H1 (cell line): ENCODE data around the gene SPINT1. TPM values are rescaled to one million over a fixed set of nuclear protein-coding genes. Genes with fewer than 3 reads are reported as not detected.

ENCODE experiments used
- CTCF ChIA-PET: fragments of 300-600 bp; sonication (Branson Sonifier 250); formaldehyde crosslinking; loops from one replicate; lab custom pipeline; 2021; ENCODE audit not compliant: partially characterized antibody; lab: Charles Lee
- POLR2A ChIA-PET: fragments of 300-600 bp; sonication (Branson Sonifier 250); formaldehyde crosslinking; loops from one replicate; lab custom pipeline; 2021; ENCODE audit warnings: inconsistent platforms; ENCODE audit not compliant: partially characterized antibody; lab: Charles Lee
- DNase-seq, 2 experiments: peaks; one replicate each; pipeline versions ENCODE4 v3.0.0 to v3.0.0-alpha.2; 2010 to 2022; ENCODE audit warnings: low spot score in 2 of 2, low read depth in 1 of 2, mixed read lengths in 1 of 2
- FAIRE-seq: peaks from 2 replicates; lab custom pipeline; 2011; peaks lifted over from hg19 to GRCh38; lab: Jason Lieb, UNC
- H2AFZ ChIP-seq: 2 replicates; pipeline ENCODE4 v1.8.1; 2012; ENCODE audit warnings: low read length, inconsistent platforms
- H2AK5ac ChIP-seq: 2 replicates; pipeline ENCODE4 v1.6.1; 2013; ENCODE audit warnings: low read depth, low read length
- H2BK120ac ChIP-seq: replicated peaks from 2 replicates; pipeline ENCODE3; 2013; ENCODE audit warnings: low read depth, low read length, inconsistent platforms
- H2BK12ac ChIP-seq: 2 replicates; pipeline ENCODE4 v1.6.1; 2013; ENCODE audit warnings: low read depth, low read length
- H2BK15ac ChIP-seq: 2 replicates; pipeline ENCODE4 v1.6.1; 2013; ENCODE audit warnings: low read length
- H2BK20ac ChIP-seq: 2 replicates; pipeline ENCODE4 v1.6.1; 2013; ENCODE audit warnings: low read length
- H2BK5ac ChIP-seq: 2 replicates; pipeline ENCODE4 v1.6.1; 2013; ENCODE audit warnings: low read depth, low read length
- H3K14ac ChIP-seq: 2 replicates; pipeline ENCODE4 v1.6.1; 2013; ENCODE audit warnings: inconsistent platforms; ENCODE audit not compliant: insufficient read length
- H3K18ac ChIP-seq: 2 replicates; pipeline ENCODE4 v1.6.1; 2013; ENCODE audit warnings: low read length; ENCODE audit errors: extremely low read depth
- H3K23ac ChIP-seq: 2 replicates; pipeline ENCODE4 v1.6.1; 2013; ENCODE audit warnings: inconsistent platforms; ENCODE audit not compliant: insufficient read length
- H3K23me2 ChIP-seq: 2 replicates; pipeline ENCODE4 v1.6.1; 2013; ENCODE audit warnings: low read depth, low read length
- H3K27ac ChIP-seq: 2 replicates; pipeline ENCODE4 v1.6.1; 2011; ENCODE audit warnings: low read depth, low read length, inconsistent platforms
- H3K27me3 ChIP-seq, 4 experiments: replicated peaks in 1 of 4; 1 replicate in 1 of 4; 2 replicates in 3 of 4; pipeline versions ENCODE4 v1.6.1 to v1.8.1; 2011 to 2013; ENCODE audit warnings: low read length in 3 of 4, mild to moderate bottlenecking in 3 of 4, inconsistent platforms in 2 of 4, mixed read lengths in 2 of 4, moderate library complexity in 1 of 4; ENCODE audit not compliant: control insufficient read depth in 3 of 4, insufficient read depth in 3 of 4; ENCODE audit errors: extremely low read depth in 1 of 4
- H3K36me3 ChIP-seq, 4 experiments: 2 replicates each; pipeline versions ENCODE4 v1.6.1 to v1.8.1; 2011 to 2013; ENCODE audit warnings: mild to moderate bottlenecking in 4 of 4, low read length in 3 of 4, moderate library complexity in 2 of 4, control low read depth in 1 of 4, inconsistent platforms in 1 of 4; ENCODE audit not compliant: insufficient read depth in 4 of 4, control insufficient read depth in 2 of 4
- H3K4ac ChIP-seq: replicated peaks from 2 replicates; pipeline ENCODE3; 2013; ENCODE audit warnings: low read length, low read depth, mixed read lengths, inconsistent platforms; ENCODE audit not compliant: insufficient read length
- H3K4me1 ChIP-seq, 4 experiments: replicated peaks in 1 of 4; 1 replicate in 1 of 4; 2 replicates in 3 of 4; pipeline versions ENCODE4 v1.6.1 to v1.8.1; 2011 to 2013; ENCODE audit warnings: low read length in 3 of 4, inconsistent platforms in 2 of 4, mixed read lengths in 1 of 4; ENCODE audit not compliant: insufficient read depth in 4 of 4, control insufficient read depth in 3 of 4
- H3K4me2 ChIP-seq, 2 experiments: 2 replicates each; pipeline versions ENCODE4 v1.6.1 to v1.8.1; 2011 to 2013; ENCODE audit warnings: low read depth in 2 of 2, low read length in 2 of 2, control low read depth in 1 of 2, inconsistent platforms in 1 of 2, mild to moderate bottlenecking in 1 of 2; ENCODE audit not compliant: insufficient read depth in 1 of 2
- H3K4me3 ChIP-seq, 4 experiments: fragments of 200-600, 300-600 bp in 1 of 4; sonication (generic), shearing (Covaris generic), sonication (Bioruptor Twin) in 1 of 4; 2 replicates each; pipeline versions ENCODE4 v1.5.1 to v1.8.1; 2011 to 2016; ENCODE audit warnings: low read length in 4 of 4, low read depth in 3 of 4, control low read depth in 2 of 4, inconsistent platforms in 2 of 4, mild to moderate bottlenecking in 2 of 4, mixed read lengths in 1 of 4, moderate library complexity in 1 of 4; ENCODE audit not compliant: insufficient read depth in 2 of 4; ENCODE audit errors: extremely low read depth in 1 of 4
- H3K56ac ChIP-seq: replicated peaks from 2 replicates; pipeline ENCODE3; 2013; ENCODE audit warnings: low read depth, mild to moderate bottlenecking, mixed read lengths, low read length, inconsistent platforms; ENCODE audit not compliant: insufficient read length
- H3K79me1 ChIP-seq: 2 replicates; pipeline ENCODE4 v1.6.1; 2013; ENCODE audit warnings: low read depth, low read length, control low read depth
- H3K79me2 ChIP-seq, 2 experiments: 2 replicates each; pipeline versions ENCODE4 v1.6.1 to v1.8.1; 2012 to 2013; ENCODE audit warnings: low read length in 2 of 2, mild to moderate bottlenecking in 2 of 2, inconsistent platforms in 1 of 2; ENCODE audit not compliant: insufficient read depth in 2 of 2, control insufficient read depth in 1 of 2
- H3K9ac ChIP-seq, 4 experiments: replicated peaks in 1 of 4; 1 replicate in 1 of 4; 2 replicates in 3 of 4; pipeline versions ENCODE4 v1.6.1 to v1.8.1; 2011 to 2013; ENCODE audit warnings: low read depth in 3 of 4, low read length in 3 of 4, control low read depth in 2 of 4, mild to moderate bottlenecking in 2 of 4, moderate library complexity in 2 of 4, inconsistent platforms in 1 of 4; ENCODE audit errors: extremely low read depth in 1 of 4
- H3K9me3 ChIP-seq, 2 experiments: 2 replicates each; pipeline versions ENCODE4 v1.6.1 to v1.8.1; 2012 to 2013; ENCODE audit warnings: mild to moderate bottlenecking in 2 of 2, moderate library complexity in 2 of 2, control low read depth in 1 of 2, inconsistent platforms in 1 of 2, low read depth in 1 of 2, low read length in 1 of 2, mixed read lengths in 1 of 2; ENCODE audit not compliant: insufficient read depth in 2 of 2
- H4K20me1 ChIP-seq, 2 experiments: replicated peaks in 1 of 2; 2 replicates each; pipeline versions ENCODE3 to v1.8.1; 2011 to 2013; ENCODE audit warnings: inconsistent platforms in 2 of 2, low read length in 2 of 2, mild to moderate bottlenecking in 1 of 2; ENCODE audit not compliant: insufficient read depth in 2 of 2, control insufficient read depth in 1 of 2
- H4K5ac ChIP-seq: 2 replicates; pipeline ENCODE4 v1.6.1; 2013; ENCODE audit warnings: low read length, low read depth, mixed read lengths, inconsistent platforms; ENCODE audit not compliant: insufficient read length
- H4K8ac ChIP-seq: 2 replicates; pipeline ENCODE4 v1.8.0; 2013; ENCODE audit warnings: mild to moderate bottlenecking, moderate library complexity, low read length, inconsistent platforms; ENCODE audit not compliant: insufficient read depth; ENCODE audit errors: extremely low read depth
- H4K91ac ChIP-seq: replicated peaks from 2 replicates; pipeline ENCODE3; 2013; ENCODE audit warnings: low read length, mixed read lengths, inconsistent platforms; ENCODE audit not compliant: insufficient read length
- ASH2L ChIP-seq: fragments of 200-600, 300-600 bp; sonication (generic); IDR thresholded peaks from one replicate; pipeline ENCODE4 v1.7.1; 2017; ENCODE audit warnings: low read length
- BRCA1 ChIP-seq: IDR thresholded peaks from 2 replicates; pipeline ENCODE4 v1.6.1; 2012; ENCODE audit warnings: low read depth, low read length, improper control_type of control experiment
- CREB1 ChIP-seq: IDR thresholded peaks from 2 replicates; pipeline ENCODE4 v1.6.1; 2012; ENCODE audit warnings: inconsistent platforms
- JUN ChIP-seq: IDR thresholded peaks from 2 replicates; pipeline ENCODE4 v1.6.1; 2011; ENCODE audit warnings: low read depth, mild to moderate bottlenecking, improper control_type of control experiment, low read length
- KDM4A ChIP-seq: IDR thresholded peaks from one replicate; pipeline ENCODE4 v1.7.1; 2012; ENCODE audit warnings: low read depth, mild to moderate bottlenecking, moderate library complexity, low read length, inconsistent platforms; ENCODE audit not compliant: severe bottlenecking
- MAFK ChIP-seq: IDR thresholded peaks from 2 replicates; pipeline ENCODE4 v1.6.1; 2012; ENCODE audit warnings: low read depth, mild to moderate bottlenecking, improper control_type of control experiment, low read length
- POLR2A ChIP-seq, 2 experiments: IDR thresholded peaks; 1 replicate in 1 of 2; 2 replicates in 1 of 2; pipeline ENCODE4 v1.6.1; 2011; ENCODE audit warnings: low read depth in 2 of 2, low read length in 2 of 2, mild to moderate bottlenecking in 2 of 2; ENCODE audit errors: control extremely low read depth in 1 of 2
- RNF2 ChIP-seq: fragments of 200-900, 300-1000 bp; sonication (generic); IDR thresholded peaks from 2 replicates; pipeline ENCODE4 v1.7.1; 2016; ENCODE audit warnings: borderline replicate concordance, low read depth, mild to moderate bottlenecking, antibody characterized with exemption, low read length; ENCODE audit not compliant: poor library complexity, severe bottlenecking; ENCODE audit errors: missing control alignments
- SIX5 ChIP-seq: IDR thresholded peaks from 2 replicates; pipeline ENCODE4 v1.6.1; 2011; ENCODE audit warnings: mild to moderate bottlenecking, low read depth, low read length
- SP4 ChIP-seq: IDR thresholded peaks from 2 replicates; pipeline ENCODE4 v1.6.1; 2012; ENCODE audit warnings: low read length, inconsistent platforms
- TAF7 ChIP-seq: optimal IDR thresholded peaks from 2 replicates; pipeline ENCODE3; 2011; ENCODE audit warnings: low read depth, mild to moderate bottlenecking, inconsistent platforms, low read length, moderate library complexity, borderline replicate concordance
- ZNF274 ChIP-seq: IDR thresholded peaks from 2 replicates; pipeline ENCODE4 v1.7.0; 2012; ENCODE audit warnings: low read length, borderline replicate concordance; ENCODE audit errors: extremely low read depth
- WGBS, 2 experiments: shearing (Covaris generic) in 1 of 2; methylation state at CpG; one replicate each; pipeline versions ENCODE4 v1.1.6 to v1.1.7; 2013 to 2015; ENCODE audit warnings: low lambda C conversion rate in 2 of 2, mixed read lengths in 2 of 2, inconsistent platforms in 1 of 2, low coverage in 1 of 2, missing lambda C conversion rate in 1 of 2; ENCODE audit not compliant: insufficient replicate concordance in 2 of 2, insufficient coverage in 1 of 2, insufficient read length in 1 of 2; ENCODE audit errors: extremely low coverage in 1 of 2, missing lambda C conversion rate in 1 of 2; 5-methylcytosine and 5-hydroxymethylcytosine counted together
- polyA plus RNA-seq, 7 experiments: library from polyadenylated mRNA; depleted of rRNA in 3 of 7; stranded (reverse) in 5 of 7; unstranded in 2 of 7; fragments of >200 nt in 5 of 7; fragments of 200-250 nt in 2 of 7; gene quantifications; 1 replicate in 5 of 7; 2 replicates in 1 of 7; 4 replicates in 1 of 7; pipeline versions ENCODE4 v1.2.1 to v1.2.3, GENCODE V29; 2011 to 2013; ENCODE audit warnings: missing spikeins in 2 of 7, mixed read lengths in 2 of 7
- total RNA-seq: library from RNA; stranded (reverse); fragmentation: NEBNext Ultra II Directional; extraction: Animal tissue kit (Norgen Biotek cat#: 25700); gene quantifications from 2 replicates; pipeline ENCODE4 v1.2.1, GENCODE V29; 2021
- TF ChIP-seq, protein P1 (sequence below), 3 experiments: IDR thresholded peaks; 1 replicate in 2 of 3; 2 replicates in 1 of 3; pipeline versions ENCODE4 v1.5.1 to v1.6.1; 2011; ENCODE audit warnings: low read length in 3 of 3, mild to moderate bottlenecking in 3 of 3, inconsistent platforms in 2 of 3, low read depth in 1 of 3, moderate library complexity in 1 of 3; ENCODE audit not compliant: insufficient read depth in 1 of 3; ENCODE audit errors: control extremely low read depth in 1 of 3

The SPINT1 gene
- total and polyA plus RNA-seq, 2 of the 8 experiments (the other 6 are each of a cell fraction or from before 2014, with no cell fraction given) = 117 to 155 TPM

DNA sequence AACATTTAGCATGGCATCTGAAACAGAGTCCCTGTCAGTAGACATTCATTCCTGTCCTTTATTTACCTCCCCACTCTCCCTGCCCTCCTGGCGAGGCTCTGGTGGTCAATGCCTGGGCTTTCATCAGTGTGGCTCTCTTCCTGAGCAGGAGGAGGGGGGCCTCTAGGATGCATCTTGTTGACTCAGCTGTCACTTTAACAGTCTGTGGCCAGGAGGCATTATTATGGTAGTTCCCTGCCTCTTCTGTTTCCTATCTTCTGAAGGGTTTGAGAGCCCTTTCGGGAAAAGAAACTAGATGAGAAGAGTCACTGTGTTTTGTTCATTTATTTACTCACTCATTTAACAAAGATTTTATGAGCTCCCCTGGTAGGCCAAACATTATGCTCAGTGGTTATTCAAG lies 13.0 kb upstream of the SPINT1 start:
- Histone ChIP-seq H2BK120ac (no peak overlapping the region), H3K4me1 (no peaks in the 10 kb centered on the region), H2BK15ac (no peak overlapping the region), H3K79me2 (no peaks in the 10 kb centered on the region), H3K23me2 (no peaks in the 10 kb centered on the region), H2BK12ac (no peak overlapping the region), H2AK5ac (no peak overlapping the region), H4K5ac (no peak overlapping the region), H3K23ac (no peak overlapping the region), H4K8ac (no peak overlapping the region), H3K9ac (no peak overlapping the region), H4K20me1 (no peaks in the 10 kb centered on the region), H3K56ac (no peak overlapping the region), H3K27ac (no peak overlapping the region), H3K14ac (no peak overlapping the region), H4K91ac (no peak overlapping the region), H3K79me1 (no peaks in the 10 kb centered on the region), H2BK5ac (no peak overlapping the region), H2AFZ (0 out of 2 replicates have a peak overlapping the region, but pooled peaks have one; percentile 20), H3K18ac (no peak overlapping the region), H3K9me3 (no peaks in the 10 kb centered on the region), H3K4ac (no peak overlapping the region), H3K4me2 (no peak overlapping the region), H3K27me3 (no peaks in the 10 kb centered on the region), H2BK20ac (no peak overlapping the region), H3K4me3 (no peak overlapping the region), H3K36me3 (no peaks in the 10 kb centered on the region)
- CTCF ChIA-PET = interaction anchor here (0.6 to 1.4 kb wide), 3 partner anchors 42 to 75 kb away, joined by 3 to 4 read pairs (median 3); no protein-coding TSS in a partner anchor
- 71% methylated on average over 2 of the region's 2 CpGs; no CpG with 5 or more reads in 1 of the 2 experiments for WGBS, 2 experiments
- DNase-seq (no peak), FAIRE-seq (no peak)
- POLR2A ChIA-PET = interaction anchor here (0.6 to 1.2 kb wide), 4 partner anchors 13 to 69 kb away, joined by 3 to 4 read pairs (median 3); partner anchors contain the start of gene SPINT1
- TF ChIP-seq KDM4A = no peak
- no peak for TF ChIP-seq CREB1
- TF ChIP-seq, protein P1, sequence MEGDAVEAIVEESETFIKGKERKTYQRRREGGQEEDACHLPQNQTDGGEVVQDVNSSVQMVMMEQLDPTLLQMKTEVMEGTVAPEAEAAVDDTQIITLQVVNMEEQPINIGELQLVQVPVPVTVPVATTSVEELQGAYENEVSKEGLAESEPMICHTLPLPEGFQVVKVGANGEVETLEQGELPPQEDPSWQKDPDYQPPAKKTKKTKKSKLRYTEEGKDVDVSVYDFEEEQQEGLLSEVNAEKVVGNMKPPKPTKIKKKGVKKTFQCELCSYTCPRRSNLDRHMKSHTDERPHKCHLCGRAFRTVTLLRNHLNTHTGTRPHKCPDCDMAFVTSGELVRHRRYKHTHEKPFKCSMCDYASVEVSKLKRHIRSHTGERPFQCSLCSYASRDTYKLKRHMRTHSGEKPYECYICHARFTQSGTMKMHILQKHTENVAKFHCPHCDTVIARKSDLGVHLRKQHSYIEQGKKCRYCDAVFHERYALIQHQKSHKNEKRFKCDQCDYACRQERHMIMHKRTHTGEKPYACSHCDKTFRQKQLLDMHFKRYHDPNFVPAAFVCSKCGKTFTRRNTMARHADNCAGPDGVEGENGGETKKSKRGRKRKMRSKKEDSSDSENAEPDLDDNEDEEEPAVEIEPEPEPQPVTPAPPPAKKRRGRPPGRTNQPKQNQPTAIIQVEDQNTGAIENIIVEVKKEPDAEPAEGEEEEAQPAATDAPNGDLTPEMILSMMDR (IDR thresholded peaks at IDR 0.05; ENCODE audit: control extremely low read depth in 1 of 3, insufficient read depth in 1 of 3, low read depth in 1 of 3, low read length in 3 of 3) = no peak
- TF ChIP-seq RNF2 = no peak
- no peak for TF ChIP-seq TAF7
- no peak for TF ChIP-seq JUN
- TF ChIP-seq POLR2A (IDR thresholded peaks at IDR 0.05; ENCODE audit: control extremely low read depth in 1 of 2, low read depth in 2 of 2, low read length in 2 of 2) = no peak
- TF ChIP-seq ASH2L = no peak
- no peak for TF ChIP-seq SIX5
- TF ChIP-seq ZNF274 = no peak
- TF ChIP-seq BRCA1 = no peak
- no peak for TF ChIP-seq MAFK
- no peak for TF ChIP-seq SP4
